SK-N-SH (cell line): ENCODE data around the gene MYBPC3. TPM values are rescaled to one million over a fixed set of nuclear protein-coding genes. Genes with fewer than 3 reads are reported as not detected.

Experiments used
- CTCF ChIA-PET: fragments of 300-600, 350-600 bp; formaldehyde crosslinking; extraction: SDS; loops from one replicate; lab custom pipeline; 2021; lab: Yijun Ruan, JAX
- POLR2A ChIA-PET: fragments of 350-600 bp; sonication (Branson Sonifier 250); formaldehyde crosslinking; extraction: SDS; loops from one replicate; lab custom pipeline; 2020; ENCODE audit warnings: antibody characterized with exemption, inconsistent platforms; lab: Yijun Ruan, JAX
- DNase-seq: peaks from one replicate; pipeline ENCODE4 v3.0.0; 2012
- H2AFZ ChIP-seq: fragments of 200-600 bp; sonication (generic); 2 replicates; pipeline ENCODE4 v1.8.1; 2016; ENCODE audit warnings: antibody characterized with exemption, mild to moderate bottlenecking, low read depth
- H3F3A ChIP-seq: fragments of 200-600 bp; sonication (generic); replicated peaks from 2 replicates; pipeline ENCODE3; 2016; ENCODE audit warnings: antibody characterized with exemption, mild to moderate bottlenecking; ENCODE audit not compliant: insufficient read depth
- H3K27ac ChIP-seq, 2 experiments: fragments of 200-500 bp in 1 of 2; fragments of 200-600 bp in 1 of 2; sonication (Bioruptor generic) in 1 of 2; sonication (generic), shearing (Covaris generic) in 1 of 2; 2 replicates each; pipeline versions ENCODE4 v1.5.1 to v1.6.1; 2014 to 2016; ENCODE audit warnings: low read depth in 2 of 2, inconsistent platforms in 1 of 2, low read length in 1 of 2, mild to moderate bottlenecking in 1 of 2, mixed read lengths in 1 of 2
- H3K27me3 ChIP-seq: fragments of 200-600 bp; sonication (generic), shearing (Covaris generic); 2 replicates; pipeline ENCODE4 v1.6.1; 2016; ENCODE audit warnings: mixed run types; ENCODE audit not compliant: insufficient read depth
- H3K36me3 ChIP-seq, 2 experiments: fragments of 200-500 bp in 1 of 2; fragments of 200-600 bp in 1 of 2; sonication (Bioruptor generic) in 1 of 2; sonication (generic) in 1 of 2; replicated peaks in 1 of 2; 2 replicates each; pipeline versions ENCODE3 to v1.5.1; 2014 to 2016; ENCODE audit warnings: low read length in 1 of 2, mild to moderate bottlenecking in 1 of 2; ENCODE audit not compliant: insufficient read depth in 2 of 2, control insufficient read depth in 1 of 2
- H3K4me1 ChIP-seq, 2 experiments: fragments of 200-500 bp in 1 of 2; fragments of 200-600 bp in 1 of 2; sonication (Bioruptor generic) in 1 of 2; sonication (generic), shearing (Covaris generic) in 1 of 2; 2 replicates each; pipeline versions ENCODE4 v1.5.1 to v1.6.1; 2014 to 2016; ENCODE audit warnings: low read depth in 1 of 2, low read length in 1 of 2, mixed run types in 1 of 2; ENCODE audit not compliant: insufficient read depth in 2 of 2, control insufficient read depth in 1 of 2
- H3K4me2 ChIP-seq: fragments of 200-600 bp; sonication (generic), shearing (Covaris generic); 2 replicates; pipeline ENCODE4 v1.6.1; 2017; ENCODE audit warnings: mixed run types
- H3K4me3 ChIP-seq, 2 experiments: fragments of 200-500 bp in 1 of 2; fragments of 200-600 bp in 1 of 2; sonication (Bioruptor generic) in 1 of 2; sonication (generic), shearing (Covaris generic) in 1 of 2; 2 replicates each; pipeline versions ENCODE4 v1.5.1 to v1.8.1; 2014 to 2016; ENCODE audit warnings: low read depth in 2 of 2, inconsistent platforms in 1 of 2, low read length in 1 of 2, mild to moderate bottlenecking in 1 of 2, mixed read lengths in 1 of 2, moderate library complexity in 1 of 2
- H3K79me2 ChIP-seq: fragments of 200-600 bp; sonication (generic); 2 replicates; pipeline ENCODE4 v1.8.1; 2017; ENCODE audit warnings: mild to moderate bottlenecking; ENCODE audit not compliant: insufficient read depth
- H3K9ac ChIP-seq: fragments of 200-600 bp; sonication (generic); 2 replicates; pipeline ENCODE4 v1.6.1; 2017; ENCODE audit warnings: mixed run types
- H3K9me2 ChIP-seq: fragments of 200-600 bp; sonication (generic); 2 replicates; pipeline ENCODE4 v1.6.1; 2017; ENCODE audit warnings: mixed run types
- H3K9me3 ChIP-seq: fragments of 200-600 bp; sonication (generic); 2 replicates; pipeline ENCODE4 v1.6.1; 2017; ENCODE audit warnings: mixed run types, mild to moderate bottlenecking, moderate library complexity
- H4K20me1 ChIP-seq: fragments of 200-600 bp; sonication (generic); 2 replicates; pipeline ENCODE4 v1.6.1; 2017; ENCODE audit warnings: mild to moderate bottlenecking, mixed run types; ENCODE audit not compliant: insufficient read depth
- ELF1 ChIP-seq: IDR thresholded peaks from 2 replicates; pipeline ENCODE4 v1.4.0; 2012
- EP300 ChIP-seq, 2 experiments: IDR thresholded peaks; 2 replicates each; pipeline versions ENCODE4 v1.4.0 to v1.6.1; 2012; ENCODE audit warnings: borderline replicate concordance in 1 of 2, low read depth in 1 of 2, low read length in 1 of 2
- EZH2phosphoT487 ChIP-seq: fragments of 200-600 bp; sonication (generic); IDR thresholded peaks from 2 replicates; pipeline ENCODE4 v1.6.1; 2017; ENCODE audit warnings: low read depth, mixed run types, mild to moderate bottlenecking, antibody characterized with exemption, moderate library complexity, borderline replicate concordance
- FOSL2 ChIP-seq: IDR thresholded peaks from 2 replicates; pipeline ENCODE4 v1.4.0; 2012; ENCODE audit warnings: low read depth, mild to moderate bottlenecking, moderate library complexity, borderline replicate concordance
- FOXJ3 ChIP-seq: sonication (generic); formaldehyde crosslinking; IDR thresholded peaks from 2 replicates; pipeline ENCODE4 v1.5.1; 2020; ENCODE audit warnings: mild to moderate bottlenecking, missing genetic modification reagents
- MEF2A ChIP-seq: IDR thresholded peaks from 2 replicates; pipeline ENCODE4 v1.4.0; 2012; ENCODE audit warnings: low read depth, borderline replicate concordance
- NRF1 ChIP-seq: IDR thresholded peaks from 2 replicates; pipeline ENCODE4 v1.6.1; 2012; ENCODE audit warnings: low read depth, mild to moderate bottlenecking, low read length
- POLR2AphosphoS5 ChIP-seq: IDR thresholded peaks from 2 replicates; pipeline ENCODE4 v1.6.1; 2012; ENCODE audit warnings: low read depth, low read length
- RAD21 ChIP-seq: IDR thresholded peaks from 2 replicates; pipeline ENCODE4 v1.6.1; 2012; ENCODE audit warnings: mild to moderate bottlenecking, low read length
- RCOR1 ChIP-seq: fragments of 150-350 bp; IDR thresholded peaks from 2 replicates; pipeline ENCODE4 v1.6.1; 2017; ENCODE audit warnings: antibody characterized with exemption, low read length
- RFX5 ChIP-seq: IDR thresholded peaks from 2 replicates; pipeline ENCODE4 v1.6.1; 2012; ENCODE audit warnings: mild to moderate bottlenecking, improper control_type of control experiment, low read length
- SMC3 ChIP-seq: IDR thresholded peaks from 2 replicates; pipeline ENCODE4 v1.6.1; 2012; ENCODE audit warnings: low read depth, low read length, improper control_type of control experiment
- TAF1 ChIP-seq: IDR thresholded peaks from 2 replicates; pipeline ENCODE4 v1.6.1; 2012; ENCODE audit warnings: low read depth, mild to moderate bottlenecking, low read length, moderate library complexity, borderline replicate concordance
- YY1 ChIP-seq: IDR thresholded peaks from 2 replicates; pipeline ENCODE4 v1.4.0; 2012; ENCODE audit warnings: low read depth, mild to moderate bottlenecking
- WGBS: methylation state at CpG from one replicate; pipeline ENCODE4 v1.1.6; 2017; ENCODE audit warnings: low lambda C conversion rate; 5-methylcytosine and 5-hydroxymethylcytosine counted together
- polyA plus RNA-seq, 3 experiments: library from polyadenylated mRNA; depleted of rRNA; stranded (reverse); fragments of >200 nt; gene quantifications; 2 replicates each; pipeline ENCODE4 v1.2.3, GENCODE V29; 2012
- TF ChIP-seq, protein P1 (sequence below): fragments of 200-600 bp; sonication (generic); IDR thresholded peaks from 2 replicates; pipeline ENCODE4 v1.6.1; 2017; ENCODE audit warnings: antibody characterized with exemption, mild to moderate bottlenecking, moderate library complexity
- TF ChIP-seq, protein P2 (sequence below): fragments of 150-350 bp; IDR thresholded peaks from 2 replicates; pipeline ENCODE4 v1.6.1; 2017; ENCODE audit warnings: antibody characterized with exemption, low read length, low read depth, borderline replicate concordance
- TF ChIP-seq, protein P3 (sequence below): IDR thresholded peaks from 2 replicates; pipeline ENCODE4 v1.4.0; 2012; ENCODE audit warnings: low read depth
- TF ChIP-seq, protein P4 (sequence below): IDR thresholded peaks from 2 replicates; pipeline ENCODE4; 2012

Gene MYBPC3
- polyA plus RNA-seq, 1 of the 3 experiments (the other 2 are of a cell fraction) = not detected

DNA sequence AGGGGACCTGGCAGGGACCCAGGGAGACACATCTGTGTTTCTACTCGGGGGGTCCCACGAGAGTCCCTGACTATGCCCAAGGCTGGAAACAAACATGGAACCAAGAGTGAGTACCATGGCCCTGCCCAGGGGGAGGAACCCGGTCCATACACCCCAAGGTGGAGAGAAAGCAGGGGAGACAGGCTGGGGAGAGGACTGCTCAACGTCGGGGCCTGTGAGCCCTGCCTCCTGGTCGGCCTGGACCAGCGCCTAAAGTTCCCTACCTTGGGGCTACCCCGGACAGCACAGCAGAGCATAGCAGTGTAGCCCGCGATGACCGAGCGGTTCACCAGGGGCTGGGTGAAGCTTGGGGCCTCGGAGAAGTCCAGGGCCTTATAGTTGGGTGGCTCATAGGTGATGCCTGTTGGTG lies 20.2 kb downstream of the MYBPC3 start:
- H3K9me2 ChIP-seq = no peaks in the 10 kb centered on the region
- no peaks in the 10 kb centered on the region for H3K4me1 ChIP-seq
- H3K9me3 ChIP-seq = no peaks in the 10 kb centered on the region
- H3K36me3 ChIP-seq = peaks cover 0 to 17% of the 10 kb centered on the region in 2 experiments
- no peak overlapping the region for H2AFZ ChIP-seq
- no peaks in the 10 kb centered on the region for H3K79me2 ChIP-seq
- no peak overlapping the region for H3K4me3 ChIP-seq
- no peak overlapping the region for H3K4me2 ChIP-seq
- H4K20me1 ChIP-seq = no peaks in the 10 kb centered on the region
- H3F3A ChIP-seq = no peaks in the 10 kb centered on the region
- H3K27ac ChIP-seq = no peak overlapping the region
- TF ChIP-seq, protein P1, sequence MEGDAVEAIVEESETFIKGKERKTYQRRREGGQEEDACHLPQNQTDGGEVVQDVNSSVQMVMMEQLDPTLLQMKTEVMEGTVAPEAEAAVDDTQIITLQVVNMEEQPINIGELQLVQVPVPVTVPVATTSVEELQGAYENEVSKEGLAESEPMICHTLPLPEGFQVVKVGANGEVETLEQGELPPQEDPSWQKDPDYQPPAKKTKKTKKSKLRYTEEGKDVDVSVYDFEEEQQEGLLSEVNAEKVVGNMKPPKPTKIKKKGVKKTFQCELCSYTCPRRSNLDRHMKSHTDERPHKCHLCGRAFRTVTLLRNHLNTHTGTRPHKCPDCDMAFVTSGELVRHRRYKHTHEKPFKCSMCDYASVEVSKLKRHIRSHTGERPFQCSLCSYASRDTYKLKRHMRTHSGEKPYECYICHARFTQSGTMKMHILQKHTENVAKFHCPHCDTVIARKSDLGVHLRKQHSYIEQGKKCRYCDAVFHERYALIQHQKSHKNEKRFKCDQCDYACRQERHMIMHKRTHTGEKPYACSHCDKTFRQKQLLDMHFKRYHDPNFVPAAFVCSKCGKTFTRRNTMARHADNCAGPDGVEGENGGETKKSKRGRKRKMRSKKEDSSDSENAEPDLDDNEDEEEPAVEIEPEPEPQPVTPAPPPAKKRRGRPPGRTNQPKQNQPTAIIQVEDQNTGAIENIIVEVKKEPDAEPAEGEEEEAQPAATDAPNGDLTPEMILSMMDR = no peak
- no peak for TF ChIP-seq RCOR1
- no peak for TF ChIP-seq NRF1
- TF ChIP-seq ELF1 = no peak
- TF ChIP-seq RAD21 = no peak
- TF ChIP-seq, protein P2, sequence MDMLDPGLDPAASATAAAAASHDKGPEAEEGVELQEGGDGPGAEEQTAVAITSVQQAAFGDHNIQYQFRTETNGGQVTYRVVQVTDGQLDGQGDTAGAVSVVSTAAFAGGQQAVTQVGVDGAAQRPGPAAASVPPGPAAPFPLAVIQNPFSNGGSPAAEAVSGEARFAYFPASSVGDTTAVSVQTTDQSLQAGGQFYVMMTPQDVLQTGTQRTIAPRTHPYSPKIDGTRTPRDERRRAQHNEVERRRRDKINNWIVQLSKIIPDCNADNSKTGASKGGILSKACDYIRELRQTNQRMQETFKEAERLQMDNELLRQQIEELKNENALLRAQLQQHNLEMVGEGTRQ = no peak
- no peak for TF ChIP-seq EZH2phosphoT487
- no peak for TF ChIP-seq FOSL2
- TF ChIP-seq YY1 = no peak
- TF ChIP-seq, protein P3, sequence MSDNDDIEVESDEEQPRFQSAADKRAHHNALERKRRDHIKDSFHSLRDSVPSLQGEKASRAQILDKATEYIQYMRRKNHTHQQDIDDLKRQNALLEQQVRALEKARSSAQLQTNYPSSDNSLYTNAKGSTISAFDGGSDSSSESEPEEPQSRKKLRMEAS = no peak
- TF ChIP-seq, protein P4, sequence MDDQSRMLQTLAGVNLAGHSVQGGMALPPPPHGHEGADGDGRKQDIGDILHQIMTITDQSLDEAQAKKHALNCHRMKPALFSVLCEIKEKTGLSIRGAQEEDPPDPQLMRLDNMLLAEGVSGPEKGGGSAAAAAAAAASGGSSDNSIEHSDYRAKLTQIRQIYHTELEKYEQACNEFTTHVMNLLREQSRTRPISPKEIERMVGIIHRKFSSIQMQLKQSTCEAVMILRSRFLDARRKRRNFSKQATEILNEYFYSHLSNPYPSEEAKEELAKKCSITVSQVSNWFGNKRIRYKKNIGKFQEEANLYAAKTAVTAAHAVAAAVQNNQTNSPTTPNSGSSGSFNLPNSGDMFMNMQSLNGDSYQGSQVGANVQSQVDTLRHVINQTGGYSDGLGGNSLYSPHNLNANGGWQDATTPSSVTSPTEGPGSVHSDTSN = no peak
- no peak for TF ChIP-seq EP300 (IDR thresholded peaks at IDR 0.05; ENCODE audit: borderline replicate concordance in 1 of 2, low read depth in 1 of 2, low read length in 1 of 2)
- TF ChIP-seq RFX5 = no peak
- no peak for TF ChIP-seq POLR2AphosphoS5
- no peak for TF ChIP-seq TAF1
- no peak for TF ChIP-seq MEF2A
- no peak for TF ChIP-seq SMC3
- no peak for TF ChIP-seq FOXJ3 (CRISPR knock-in tag)
- TF ChIP-seq, all 33 proteins: peak for 0
- 61% methylated on average over 6 of the region's 13 CpGs for WGBS
- peak; percentile 27 for DNase-seq
- ChIA-PET CTCF (no interaction called here), POLR2A (no interaction called here)
- Histone ChIP-seq H3K9ac (no peak overlapping the region), H3K27me3 (no peaks in the 10 kb centered on the region)
